GM21381 (cell line): ENCODE data around the gene URM1.
"Not testable (repeated sequence)": the region's sequence is repeated elsewhere in the genome, so short reads cannot be mapped to it uniquely, and the experiment has no call there.

Experiments used
- ATAC-seq: cut with Tn5 transposase; IDR thresholded peaks from one replicate; pipeline ENCODE4 v1.9.1; 2021; ENCODE audit warnings: mild to moderate bottlenecking, moderate library complexity; ENCODE audit not compliant: unreplicated experiment

Gene URM1

GRCh38 chr9:128423356-128423755 is 52.2 kb downstream of the URM1 start:
- ATAC-seq, result not testable (repeated sequence)

- no peak for ATAC-seq
Measured at GRCh38 chr9:128424268-128424780, 53.1 kb downstream of the URM1 start.

- ATAC-seq, result no peak
Measured at GRCh38 chr9:128428644-128429512, 57.7 kb downstream of the URM1 start.

- no peak for ATAC-seq
Measured at GRCh38 chr9:128429513-128430086, 58.4 kb downstream of the URM1 start.

- ATAC-seq, result no peak
Measured at GRCh38 chr9:128431207-128431606, 60.0 kb downstream of the URM1 start.

- no peak for ATAC-seq
Measured at GRCh38 chr9:128434340-128434739, 63.2 kb downstream of the URM1 start.

GRCh38 chr9:128435611-128436010 is 64.4 kb downstream of the URM1 start:
- no peak for ATAC-seq

GRCh38 chr9:128438343-128439109 is 67.4 kb downstream of the URM1 start:
- ATAC-seq, result no peak

- ATAC-seq, result no peak
Measured at GRCh38 chr9:128439273-128439672, 68.1 kb downstream of the URM1 start.
